OCI-LY1 (cell line): ENCODE measurements around the gene F11R.

Experiments used
- H2AFZ ChIP-seq: fragments of 200-600 bp; sonication (generic), shearing (Covaris generic); 2 replicates; pipeline ENCODE4 v1.6.0; 2014; ENCODE audit warnings: antibody characterized with exemption, mild to moderate bottlenecking, low read length
- H3F3A ChIP-seq: fragments of 200-600 bp; sonication (generic), shearing (Covaris generic); 2 replicates; pipeline ENCODE4 v1.6.0; 2014; ENCODE audit warnings: mild to moderate bottlenecking, antibody characterized with exemption, low read length, moderate library complexity; ENCODE audit not compliant: insufficient read depth
- H3K27ac ChIP-seq: fragments of 200-600 bp; sonication (generic); 2 replicates; pipeline ENCODE4 v1.5.1; 2014; ENCODE audit warnings: low read length, mixed run types, mild to moderate bottlenecking, low read depth; ENCODE audit not compliant: poor library complexity, severe bottlenecking
- H3K27me3 ChIP-seq: fragments of 200-600 bp; sonication (generic); 2 replicates; pipeline ENCODE4 v1.6.0; 2014; ENCODE audit warnings: antibody characterized with exemption, mild to moderate bottlenecking, low read length, moderate library complexity; ENCODE audit not compliant: insufficient read depth
- H3K36me3 ChIP-seq: fragments of 200-600 bp; sonication (generic); 2 replicates; pipeline ENCODE4 v1.6.1; 2014; ENCODE audit warnings: mild to moderate bottlenecking, antibody characterized with exemption, low read length, moderate library complexity, mixed read lengths; ENCODE audit not compliant: insufficient read depth
- H3K4me1 ChIP-seq: fragments of 200-600 bp; sonication (generic); 2 replicates; pipeline ENCODE4 v1.5.1; 2014; ENCODE audit warnings: mild to moderate bottlenecking, low read length, moderate library complexity; ENCODE audit not compliant: insufficient read depth, severe bottlenecking
- H3K4me2 ChIP-seq: fragments of 200-600 bp; sonication (generic), shearing (Covaris generic); 2 replicates; pipeline ENCODE4 v1.6.1; 2014; ENCODE audit warnings: low read length
- H3K4me3 ChIP-seq: fragments of 200-600 bp; sonication (generic); 2 replicates; pipeline ENCODE4 v1.5.1; 2014; ENCODE audit warnings: low read length, low read depth, mild to moderate bottlenecking, mixed read lengths; ENCODE audit not compliant: poor library complexity, severe bottlenecking
- H3K79me2 ChIP-seq: fragments of 200-600 bp; shearing (Covaris generic); 2 replicates; pipeline ENCODE4 v1.6.1; 2016; ENCODE audit warnings: mixed run types, low read length, mixed read lengths; ENCODE audit not compliant: insufficient read depth
- H3K9ac ChIP-seq: fragments of 200-600 bp; sonication (generic), shearing (Covaris generic); 2 replicates; pipeline ENCODE4 v1.6.1; 2014; ENCODE audit warnings: mild to moderate bottlenecking, low read length, mixed read lengths
- H3K9me2 ChIP-seq: fragments of 200-600 bp; sonication (generic), shearing (Covaris generic); 2 replicates; pipeline ENCODE4 v1.6.1; 2014; ENCODE audit warnings: low read depth, mild to moderate bottlenecking, low read length, mixed read lengths
- H3K9me3 ChIP-seq: fragments of 200-600 bp; shearing (Covaris generic); 2 replicates; pipeline ENCODE4 v1.6.1; 2014; ENCODE audit warnings: low read length, mixed read lengths
- H4K20me1 ChIP-seq: fragments of 200-600 bp; sonication (generic), shearing (Covaris generic); 2 replicates; pipeline ENCODE4 v1.6.0; 2016; ENCODE audit warnings: mild to moderate bottlenecking, low read length; ENCODE audit not compliant: insufficient read depth
- CTCF ChIP-seq: fragments of 200-600 bp; sonication (generic), shearing (Covaris generic); IDR thresholded peaks from 2 replicates; pipeline ENCODE4 v1.5.1; 2017; ENCODE audit warnings: mild to moderate bottlenecking, antibody characterized with exemption, low read length, moderate library complexity, mixed read lengths
- EZH2 ChIP-seq: fragments of 200-600 bp; sonication (generic), shearing (Covaris generic); IDR thresholded peaks from 2 replicates; pipeline ENCODE4 v1.8.0; 2017; ENCODE audit warnings: borderline replicate concordance, mixed run types, mild to moderate bottlenecking, antibody characterized with exemption, low read length, moderate library complexity, mixed read lengths

F11R gene

GRCh38 chr1:161061419-161061818, 40.5 kb upstream of the F11R start:
- Histone ChIP-seq H2AFZ (no peak overlapping the region), H3K9ac (no peak overlapping the region), H3K9me3 (no peaks in the 10 kb centered on the region), H3K4me1 (no peaks in the 10 kb centered on the region), H3K4me2 (no peak overlapping the region), H3K79me2 (no peaks in the 10 kb centered on the region), H3K36me3 (peaks cover 35% of the 10 kb centered on the region), H3K27ac (no peak overlapping the region), H3K27me3 (no peaks in the 10 kb centered on the region), H4K20me1 (no peaks in the 10 kb centered on the region), H3K9me2 (no peaks in the 10 kb centered on the region), H3F3A (no peaks in the 10 kb centered on the region), H3K4me3 (no peak overlapping the region)
- TF ChIP-seq CTCF (no peak), EZH2 (no peak)

DNA sequence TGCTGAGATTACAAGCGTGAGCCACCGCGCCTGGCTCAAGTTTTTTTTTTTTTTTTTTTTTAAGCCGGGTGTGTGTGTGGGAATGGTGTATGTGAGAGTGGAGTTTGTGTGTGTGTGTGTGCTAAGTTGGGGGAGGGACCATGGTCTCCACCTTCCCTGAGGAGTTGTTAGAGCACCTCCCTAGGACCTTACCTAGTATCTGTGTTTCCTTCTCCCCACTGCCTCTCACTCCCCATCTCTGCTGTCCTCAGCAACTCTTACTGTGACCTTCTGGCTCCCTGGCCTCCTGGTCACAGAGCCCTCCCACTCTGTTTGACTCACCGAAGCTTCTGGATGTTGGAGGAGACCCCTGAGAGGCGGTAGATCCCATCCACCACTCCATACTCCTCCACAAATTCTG, 38.3 kb upstream of the F11R start:
- Histone ChIP-seq H3K79me2 (no peaks in the 10 kb centered on the region), H2AFZ (no peak overlapping the region), H4K20me1 (no peaks in the 10 kb centered on the region), H3F3A (no peaks in the 10 kb centered on the region), H3K9me3 (no peaks in the 10 kb centered on the region), H3K4me2 (no peak overlapping the region), H3K4me3 (no peak overlapping the region), H3K4me1 (no peaks in the 10 kb centered on the region), H3K27me3 (no peaks in the 10 kb centered on the region), H3K9me2 (no peaks in the 10 kb centered on the region), H3K9ac (no peak overlapping the region), H3K27ac (no peak overlapping the region), H3K36me3 (peaks cover 48% of the 10 kb centered on the region)
- no peak for TF ChIP-seq EZH2
- no peak for TF ChIP-seq CTCF

DNA sequence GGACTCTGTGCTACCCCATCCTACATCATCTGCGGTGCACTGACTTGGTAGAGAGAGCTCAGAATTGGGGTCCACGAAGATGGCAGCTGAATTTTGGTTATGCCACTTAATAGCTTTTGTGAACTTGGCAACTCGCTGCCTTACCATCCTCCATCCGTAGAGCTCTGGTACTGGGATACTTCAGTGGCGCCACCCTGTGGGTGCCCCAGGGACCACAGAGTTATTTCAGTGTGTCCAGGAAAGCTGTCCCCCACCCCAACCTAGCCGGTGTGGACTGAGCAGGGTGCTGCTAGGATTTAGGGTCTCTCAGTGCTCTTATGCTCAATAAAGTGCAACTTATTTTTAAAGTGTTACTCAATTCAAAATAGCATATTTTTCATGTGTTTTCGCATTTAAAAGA, 33.9 kb upstream of the F11R start:
- H3K4me3 ChIP-seq: no peak overlapping the region
- no peaks in the 10 kb centered on the region for H3F3A ChIP-seq
- no peaks in the 10 kb centered on the region for H4K20me1 ChIP-seq
- peaks cover 82% of the 10 kb centered on the region for H3K36me3 ChIP-seq
- no peak overlapping the region for H3K9ac ChIP-seq
- no peaks in the 10 kb centered on the region for H3K79me2 ChIP-seq
- H3K4me1 ChIP-seq: no peaks in the 10 kb centered on the region
- H3K9me2 ChIP-seq: no peaks in the 10 kb centered on the region
- H2AFZ ChIP-seq: no peak overlapping the region
- H3K27me3 ChIP-seq: no peaks in the 10 kb centered on the region
- H3K9me3 ChIP-seq: no peaks in the 10 kb centered on the region
- H3K4me2 ChIP-seq: no peak overlapping the region
- no peak for TF ChIP-seq EZH2
- TF ChIP-seq CTCF: peak; percentile 30; the same call in 1 of the 2 replicates
- no peak overlapping the region for H3K27ac ChIP-seq
